LNCaP clone FGC (cell line): ENCODE data around the gene DGKA.
A peak's percentile ranks its signal among the peaks of the same experiment; 100 is the strongest.
"Not testable (repeated sequence)": the region's sequence is repeated elsewhere in the genome, so short reads cannot be mapped to it uniquely, and the experiment has no call there.

Experiments
- DNase-seq: peaks from one replicate; pipeline ENCODE4 v3.0.0-alpha.2; 2011; ENCODE audit warnings: low read depth
- H3K4me3 ChIP-seq: 2 replicates; pipeline ENCODE4 v1.5.1; 2011; ENCODE audit warnings: mild to moderate bottlenecking, low read depth, low read length, control low read depth
- CTCF ChIP-seq: IDR thresholded peaks from 2 replicates; pipeline ENCODE4 v1.5.1; 2012; ENCODE audit warnings: mild to moderate bottlenecking; ENCODE audit not compliant: control insufficient read depth, insufficient read depth; ENCODE audit errors: extremely low read depth

DGKA gene

DNA sequence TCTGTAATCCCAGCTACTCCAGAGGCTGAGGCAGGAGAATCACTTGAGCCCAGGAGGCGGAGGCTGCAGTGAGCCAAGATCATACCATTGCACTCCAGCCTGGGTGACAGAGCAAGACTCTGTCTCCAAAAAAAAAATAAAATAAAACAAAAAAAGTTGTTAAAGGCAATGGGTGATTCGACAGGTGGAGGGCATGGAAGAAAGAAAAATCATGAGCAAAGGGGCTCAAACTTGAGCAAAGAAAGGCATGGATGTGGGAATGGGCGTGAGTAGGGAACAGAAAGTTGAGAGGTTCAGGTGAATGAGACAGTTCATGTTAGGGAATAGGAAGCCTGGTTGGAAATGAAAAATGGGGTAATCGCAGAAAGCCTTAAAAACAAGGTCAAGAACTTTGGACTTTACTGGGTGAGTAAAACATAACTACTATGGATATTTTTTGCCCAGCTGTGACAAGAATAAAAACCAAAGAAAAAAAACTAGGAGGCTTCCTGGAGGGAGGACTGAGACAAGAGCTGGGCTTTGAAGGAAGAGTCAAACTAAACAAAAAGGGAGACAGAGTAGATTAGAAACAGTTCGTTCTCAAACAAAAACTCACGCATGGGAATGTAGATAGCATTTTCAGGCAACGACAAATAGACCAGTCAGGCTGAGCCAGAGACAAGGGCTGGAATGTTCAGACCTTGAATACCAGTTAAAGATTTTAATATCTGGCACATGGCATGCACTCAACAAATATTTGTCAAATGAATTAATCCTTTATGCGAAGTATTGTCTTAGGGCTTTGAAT, 22.0 kb upstream of the DGKA start:
- H3K4me3 ChIP-seq: peak overlapping the region; percentile 24
- TF ChIP-seq CTCF: no peak
- DNase-seq: peak; percentile 95

DNA sequence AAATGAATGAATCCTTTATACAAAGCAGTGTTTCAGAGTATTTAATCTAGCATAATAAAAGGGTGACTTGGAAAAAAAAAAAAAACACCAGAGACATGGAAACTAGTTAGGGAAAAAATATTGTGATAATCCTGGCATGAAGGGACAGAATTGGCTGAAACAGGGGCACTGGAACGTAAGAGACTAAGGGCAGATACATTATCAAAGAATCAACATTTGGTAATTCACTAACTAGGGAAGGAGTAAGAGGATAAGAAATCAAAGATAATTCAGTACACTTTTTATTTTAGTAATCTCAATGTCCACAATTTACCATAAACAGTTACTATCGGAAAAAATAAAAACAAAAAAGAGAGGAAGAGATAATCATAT, 21.5 kb upstream of the DGKA start:
- no peak for TF ChIP-seq CTCF
- peak overlapping the region; percentile 24 for H3K4me3 ChIP-seq
- DNase-seq: no peak

GRCh38 chr12:55912908-55913307, 18.1 kb upstream of the DGKA start:
- TF ChIP-seq CTCF: no peak
- no peak overlapping the region for H3K4me3 ChIP-seq
- DNase-seq: no peak

DNA sequence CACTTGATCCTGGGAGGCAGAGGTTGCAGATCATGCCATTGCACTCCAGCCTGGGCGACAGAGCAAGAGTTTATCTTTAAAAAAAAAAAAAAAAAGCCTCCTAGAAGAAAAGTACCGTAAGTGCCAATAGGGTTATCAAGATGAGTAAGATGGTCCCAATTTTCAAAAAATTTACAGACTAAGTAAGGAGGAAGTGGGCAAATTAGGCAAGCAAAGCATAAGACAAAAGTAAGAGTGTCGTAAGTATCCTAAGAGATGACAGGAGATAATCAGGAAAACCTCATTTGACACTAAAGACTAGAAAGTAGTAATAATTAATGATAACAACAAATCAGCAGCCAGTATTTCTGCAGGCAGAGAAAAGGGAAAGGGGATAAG, 15.5 kb upstream of the DGKA start:
- no peak for TF ChIP-seq CTCF
- DNase-seq: no peak
- H3K4me3 ChIP-seq: no peak overlapping the region

DNA sequence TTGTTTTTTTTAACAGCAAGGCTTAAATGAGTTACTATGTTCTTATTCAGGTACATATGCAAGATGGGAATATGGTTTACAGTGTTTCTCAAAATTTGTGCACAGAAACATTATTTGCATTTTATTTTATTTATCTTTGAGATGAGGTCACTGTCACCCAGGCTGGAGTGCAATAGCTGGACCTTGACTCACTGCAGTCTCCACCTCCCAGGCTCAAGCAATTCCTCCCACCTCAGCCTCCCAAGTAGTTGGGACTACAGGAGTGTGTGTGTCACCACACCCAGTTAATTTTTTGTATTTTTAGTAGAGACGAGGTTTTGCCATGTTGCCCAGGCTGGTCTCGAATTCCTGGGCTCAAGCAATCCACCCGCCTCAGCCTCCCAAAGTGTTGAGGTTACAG, 11.9 kb upstream of the DGKA start:
- DNase-seq: peak; percentile 51
- not testable (repeated sequence) for H3K4me3 ChIP-seq

DNA sequence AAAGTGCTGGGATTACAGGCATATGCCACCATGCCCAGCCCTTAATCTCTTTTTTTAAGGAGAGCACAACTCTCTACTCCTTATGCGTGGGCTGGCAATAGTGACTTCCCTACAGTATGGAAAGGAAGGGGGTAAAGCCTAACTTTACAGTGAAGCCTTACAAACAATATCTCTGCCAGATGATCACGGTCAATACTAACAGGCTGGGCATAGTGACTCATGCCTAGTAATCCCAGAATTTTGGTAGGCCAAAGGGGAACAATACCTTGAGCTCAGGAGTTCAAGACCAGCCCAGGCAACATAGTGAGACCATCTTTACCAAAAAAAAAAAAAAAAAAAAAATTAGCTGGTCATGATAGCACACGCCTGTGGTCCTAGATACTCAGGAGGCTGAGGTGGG, 8.8 kb upstream of the DGKA start:
- no peak overlapping the region for H3K4me3 ChIP-seq
- TF ChIP-seq CTCF: no peak

GRCh38 chr12:55923648-55924047, 7.3 kb upstream of the DGKA start:
- not testable (repeated sequence) for DNase-seq, H3K4me3 ChIP-seq

More for the DNA sequence above, 8.8 kb upstream of the DGKA start:
- no peak for DNase-seq

- no peak for DNase-seq
- TF ChIP-seq CTCF: no peak
- peak overlapping the region; percentile 99 for H3K4me3 ChIP-seq
Measured at GRCh38 chr12:55925371-55925770, 5.6 kb upstream of the DGKA start.
